Central memory CD4-positive, alpha-beta T cell (primary cell): ENCODE data around the gene ZNF248.

Experiments
- DNase-seq: peaks from one replicate; pipeline ENCODE4 v3.0.0; 2022

The ZNF248 gene

GRCh38 chr10:37819797-37820196 is 37.6 kb downstream of the ZNF248 start:
- DNase-seq = no peak

- no peak for DNase-seq
These were observed 41.1 kb downstream of the ZNF248 start for GRCh38 chr10:37816290-37816689.

GRCh38 chr10:37813763-37814162 is 43.6 kb downstream of the ZNF248 start:
- no peak for DNase-seq

GRCh38 chr10:37812290-37812689 is 45.1 kb downstream of the ZNF248 start:
- no peak for DNase-seq

GRCh38 chr10:37803269-37803668 is 54.1 kb downstream of the ZNF248 start:
- DNase-seq = no peak

- no peak for DNase-seq
These were observed 55.9 kb downstream of the ZNF248 start for GRCh38 chr10:37801557-37801956.

GRCh38 chr10:37794305-37794976 is 63.0 kb downstream of the ZNF248 start:
- DNase-seq = no peak

- no peak for DNase-seq
These were observed 67.8 kb downstream of the ZNF248 start for GRCh38 chr10:37789590-37789989.

GRCh38 chr10:37784678-37785077 is 72.7 kb downstream of the ZNF248 start:
- no peak for DNase-seq

- DNase-seq = no peak
These were observed 76.9 kb downstream of the ZNF248 start for GRCh38 chr10:37780536-37780935.

- no peak for DNase-seq
These were observed 80.4 kb downstream of the ZNF248 start for GRCh38 chr10:37777056-37777455.

- no peak for DNase-seq
These were observed 81.8 kb downstream of the ZNF248 start for GRCh38 chr10:37775612-37776011.

GRCh38 chr10:37774351-37774750 is 83.1 kb downstream of the ZNF248 start:
- DNase-seq = no peak

- DNase-seq = no peak
These were observed 92.2 kb downstream of the ZNF248 start for GRCh38 chr10:37765216-37765615.

- no peak for DNase-seq
These were observed 94.3 kb downstream of the ZNF248 start for GRCh38 chr10:37763132-37763531.

- no peak for DNase-seq
These were observed 95.1 kb downstream of the ZNF248 start for GRCh38 chr10:37762287-37762686.

- no peak for DNase-seq
These were observed 96.6 kb downstream of the ZNF248 start for GRCh38 chr10:37760817-37761216.

- no peak for DNase-seq
These were observed 99.3 kb downstream of the ZNF248 start for GRCh38 chr10:37758074-37758473.

GRCh38 chr10:37754538-37755323 is 102.7 kb downstream of the ZNF248 start:
- DNase-seq = no peak

- DNase-seq = no peak
These were observed 105.0 kb downstream of the ZNF248 start for GRCh38 chr10:37752334-37752875.

- DNase-seq = no peak
These were observed 109.2 kb downstream of the ZNF248 start for GRCh38 chr10:37748170-37748569.

GRCh38 chr10:37747081-37747480 is 110.3 kb downstream of the ZNF248 start:
- no peak for DNase-seq

- DNase-seq = no peak
These were observed 115.6 kb downstream of the ZNF248 start for GRCh38 chr10:37741831-37742230.

- no peak for DNase-seq
These were observed 118.2 kb downstream of the ZNF248 start for GRCh38 chr10:37739181-37739580.
